WTC11 (cell line): Measurements from ENCODE around the gene TBCB. TPM values are rescaled to one million over a fixed set of nuclear protein-coding genes. Genes with fewer than 3 reads are reported as not detected.
A peak's percentile ranks its signal among the peaks of the same experiment; 100 is the strongest.

Source experiments
- ATAC-seq: fragments of 200-7000 bp; cut with Tn5 transposase; 2 replicates; pipeline ENCODE4 v1.10.0; 2021; ENCODE audit warnings: mild to moderate bottlenecking, moderate library complexity
- CTCF ChIA-PET: fragments of 300-600 bp; sonication (Branson Sonifier 250); formaldehyde crosslinking; loops from one replicate; lab custom pipeline; 2021; ENCODE audit warnings: antibody characterized with exemption; lab: Charles Lee
- POLR2A ChIA-PET: fragments of 350-600 bp; sonication (Branson Sonifier 250); formaldehyde crosslinking; loops from one replicate; lab custom pipeline; 2021; ENCODE audit warnings: antibody characterized with exemption; lab: Charles Lee
- DNase-seq: peaks from one replicate; pipeline ENCODE4 v3.0.0; 2021; ENCODE audit warnings: low spot score
- H3K27ac Mint-ChIP-seq: 2 replicates; pipeline ENCODE4 v1.8.0; 2021; ENCODE audit warnings: mixed read lengths
- H3K27me3 Mint-ChIP-seq: 2 replicates; pipeline ENCODE4 v1.8.0; 2021; ENCODE audit warnings: low read depth, mild to moderate bottlenecking, moderate library complexity, mixed read lengths
- H3K36me3 Mint-ChIP-seq: 2 replicates; pipeline ENCODE4 v1.8.0; 2021; ENCODE audit warnings: mixed read lengths
- H3K4me1 Mint-ChIP-seq: 2 replicates; pipeline ENCODE4 v1.8.0; 2022; ENCODE audit warnings: mixed read lengths
- H3K4me3 Mint-ChIP-seq: 2 replicates; pipeline ENCODE4 v1.8.0; 2021; ENCODE audit warnings: mild to moderate bottlenecking, moderate library complexity, mixed read lengths
- H3K9me3 Mint-ChIP-seq: 2 replicates; pipeline ENCODE4 v1.8.0; 2021; ENCODE audit warnings: mixed read lengths
- ATF6 ChIP-seq: sonication (generic); formaldehyde crosslinking; IDR thresholded peaks from 2 replicates; pipeline ENCODE4 v1.8.1; 2023; ENCODE audit warnings: mild to moderate bottlenecking, missing genetic modification reagents
- CBFB ChIP-seq: sonication (generic); formaldehyde crosslinking; IDR thresholded peaks from 2 replicates; pipeline ENCODE4 v1.8.1; 2022; ENCODE audit warnings: mild to moderate bottlenecking, low read depth, missing genetic modification reagents
- CREB1 ChIP-seq: sonication (generic); formaldehyde crosslinking; IDR thresholded peaks from 2 replicates; pipeline ENCODE4 v1.8.0; 2023; ENCODE audit warnings: mild to moderate bottlenecking, missing genetic modification reagents
- CREM ChIP-seq: sonication (generic); formaldehyde crosslinking; IDR thresholded peaks from 2 replicates; pipeline ENCODE4 v1.8.1; 2022; ENCODE audit warnings: mild to moderate bottlenecking, missing genetic modification reagents, moderate library complexity
- EMX1 ChIP-seq: fragments of 250-450 bp; sonication (Bioruptor Pico); IDR thresholded peaks from 2 replicates; pipeline ENCODE4 v1.8.0; 2021; ENCODE audit warnings: mild to moderate bottlenecking
- HMGA2 ChIP-seq: fragments of 250-450 bp; sonication (Bioruptor Pico); IDR thresholded peaks from 2 replicates; pipeline ENCODE4 v1.4.0; 2021; ENCODE audit warnings: mild to moderate bottlenecking, moderate library complexity
- JAZF1 ChIP-seq: fragments of 250-450 bp; sonication (Bioruptor Pico); IDR thresholded peaks from 2 replicates; pipeline ENCODE4 v1.9.0; 2021; ENCODE audit warnings: moderate library complexity, mild to moderate bottlenecking, inconsistent platforms
- MLX ChIP-seq: sonication (generic); formaldehyde crosslinking; IDR thresholded peaks from 2 replicates; pipeline ENCODE4 v1.8.1; 2023; ENCODE audit warnings: mild to moderate bottlenecking, missing genetic modification reagents, moderate library complexity
- NFYB ChIP-seq: sonication (generic); formaldehyde crosslinking; conservative IDR thresholded peaks from 2 replicates; pipeline ENCODE4 v1.8.0; 2022; ENCODE audit warnings: low read depth, missing genetic modification reagents
- NR2C2 ChIP-seq: sonication (generic); formaldehyde crosslinking; IDR thresholded peaks from 2 replicates; pipeline ENCODE4 v1.8.0; 2022; ENCODE audit warnings: mild to moderate bottlenecking, missing genetic modification reagents
- NR3C1 ChIP-seq: sonication (generic); formaldehyde crosslinking; conservative IDR thresholded peaks from 2 replicates; pipeline ENCODE4 v1.8.1; 2023; ENCODE audit warnings: low read depth, mild to moderate bottlenecking, missing genetic modification reagents
- PRRX2 ChIP-seq: fragments of 250-450 bp; sonication (Bioruptor Pico); IDR thresholded peaks from 2 replicates; pipeline ENCODE4 v1.8.0; 2021; ENCODE audit warnings: mild to moderate bottlenecking
- SP1 ChIP-seq: sonication (generic); formaldehyde crosslinking; conservative IDR thresholded peaks from 2 replicates; pipeline ENCODE4 v1.8.1; 2022; ENCODE audit warnings: missing genetic modification reagents
- TEAD1 ChIP-seq: sonication (generic); formaldehyde crosslinking; IDR thresholded peaks from 2 replicates; pipeline ENCODE4 v1.8.0; 2022; ENCODE audit warnings: mild to moderate bottlenecking, missing genetic modification reagents
- ZBTB21 ChIP-seq: sonication (generic); formaldehyde crosslinking; IDR thresholded peaks from 2 replicates; pipeline ENCODE4 v1.8.1; 2023; ENCODE audit warnings: mild to moderate bottlenecking, missing genetic modification reagents, borderline replicate concordance
- ZNF416 ChIP-seq: fragments of 250-450 bp; sonication (Bioruptor Pico); IDR thresholded peaks from 2 replicates; pipeline ENCODE4 v1.9.0; 2021; ENCODE audit warnings: mild to moderate bottlenecking, inconsistent platforms
- ZNF671 ChIP-seq: fragments of 250-450 bp; sonication (Bioruptor Pico); IDR thresholded peaks from 2 replicates; pipeline ENCODE4 v1.8.0; 2021; ENCODE audit warnings: mild to moderate bottlenecking
- total RNA-seq: library from RNA; stranded (reverse); gene quantifications from 3 replicates; pipeline ENCODE4 v1.2.3, GENCODE V29; 2021
- TF ChIP-seq, protein P1 (sequence below): sonication (generic); formaldehyde crosslinking; IDR thresholded peaks from 2 replicates; pipeline ENCODE4 v1.8.0; 2022; ENCODE audit warnings: mild to moderate bottlenecking, missing genetic modification reagents
- TF ChIP-seq, protein P2 (sequence below): fragments of 250-450 bp; sonication (Bioruptor Pico); IDR thresholded peaks from 2 replicates; pipeline ENCODE4 v1.9.0; 2021; ENCODE audit warnings: mild to moderate bottlenecking
- TF ChIP-seq, protein P3 (sequence below): sonication (generic); formaldehyde crosslinking; IDR thresholded peaks from 2 replicates; pipeline ENCODE4 v1.8.1; 2023; ENCODE audit warnings: mild to moderate bottlenecking, missing genetic modification reagents
- TF ChIP-seq, protein P4 (sequence below): sonication (generic); formaldehyde crosslinking; conservative IDR thresholded peaks from 2 replicates; pipeline ENCODE4 v1.8.1; 2023; ENCODE audit warnings: mild to moderate bottlenecking, low read depth, missing genetic modification reagents, moderate library complexity

TBCB gene
- total RNA-seq, 1 experiment from 2014 or later, result 182 TPM

DNA sequence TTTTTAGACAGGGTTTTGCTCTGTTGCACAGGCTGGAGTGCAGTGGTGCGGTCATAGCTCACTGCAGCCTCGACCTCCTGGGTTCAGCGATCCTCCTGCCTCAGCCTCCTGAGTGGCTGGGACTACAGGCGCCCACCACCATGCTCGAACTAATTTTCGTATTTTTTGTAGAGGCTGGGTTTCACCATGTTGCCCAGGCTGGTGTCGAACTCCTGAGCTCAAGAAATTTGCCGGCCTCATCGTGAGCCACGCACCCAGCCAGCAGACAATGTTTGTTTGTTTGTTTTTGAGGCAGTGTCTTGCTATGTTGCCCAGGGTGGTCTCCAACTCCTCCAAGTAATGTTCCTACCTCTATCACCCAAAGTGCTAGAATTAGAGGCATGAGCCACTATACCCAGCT, 37.9 kb downstream of the TBCB start (continued):
- no peak for TF ChIP-seq MLX (CRISPR knock-in tag)
- TF ChIP-seq ZNF416 (CRISPR knock-in tag), result no peak
- no peak for TF ChIP-seq NR3C1 (CRISPR knock-in tag)
- TF ChIP-seq JAZF1 (CRISPR knock-in tag), result no peak
- TF ChIP-seq, protein P1, sequence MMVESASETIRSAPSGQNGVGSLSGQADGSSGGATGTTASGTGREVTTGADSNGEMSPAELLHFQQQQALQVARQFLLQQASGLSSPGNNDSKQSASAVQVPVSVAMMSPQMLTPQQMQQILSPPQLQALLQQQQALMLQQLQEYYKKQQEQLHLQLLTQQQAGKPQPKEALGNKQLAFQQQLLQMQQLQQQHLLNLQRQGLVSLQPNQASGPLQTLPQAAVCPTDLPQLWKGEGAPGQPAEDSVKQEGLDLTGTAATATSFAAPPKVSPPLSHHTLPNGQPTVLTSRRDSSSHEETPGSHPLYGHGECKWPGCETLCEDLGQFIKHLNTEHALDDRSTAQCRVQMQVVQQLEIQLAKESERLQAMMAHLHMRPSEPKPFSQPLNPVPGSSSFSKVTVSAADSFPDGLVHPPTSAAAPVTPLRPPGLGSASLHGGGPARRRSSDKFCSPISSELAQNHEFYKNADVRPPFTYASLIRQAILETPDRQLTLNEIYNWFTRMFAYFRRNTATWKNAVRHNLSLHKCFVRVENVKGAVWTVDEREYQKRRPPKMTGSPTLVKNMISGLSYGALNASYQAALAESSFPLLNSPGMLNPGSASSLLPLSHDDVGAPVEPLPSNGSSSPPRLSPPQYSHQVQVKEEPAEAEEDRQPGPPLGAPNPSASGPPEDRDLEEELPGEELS (CRISPR knock-in tag), result no peak
- no peak for TF ChIP-seq ZBTB21 (CRISPR knock-in tag)
- TF ChIP-seq ZNF671 (CRISPR knock-in tag), result no peak

GRCh38 chr19:36160821-36161596, 45.7 kb downstream of the TBCB start:
- CTCF ChIA-PET, result no interaction called here
- TF ChIP-seq, protein P2, sequence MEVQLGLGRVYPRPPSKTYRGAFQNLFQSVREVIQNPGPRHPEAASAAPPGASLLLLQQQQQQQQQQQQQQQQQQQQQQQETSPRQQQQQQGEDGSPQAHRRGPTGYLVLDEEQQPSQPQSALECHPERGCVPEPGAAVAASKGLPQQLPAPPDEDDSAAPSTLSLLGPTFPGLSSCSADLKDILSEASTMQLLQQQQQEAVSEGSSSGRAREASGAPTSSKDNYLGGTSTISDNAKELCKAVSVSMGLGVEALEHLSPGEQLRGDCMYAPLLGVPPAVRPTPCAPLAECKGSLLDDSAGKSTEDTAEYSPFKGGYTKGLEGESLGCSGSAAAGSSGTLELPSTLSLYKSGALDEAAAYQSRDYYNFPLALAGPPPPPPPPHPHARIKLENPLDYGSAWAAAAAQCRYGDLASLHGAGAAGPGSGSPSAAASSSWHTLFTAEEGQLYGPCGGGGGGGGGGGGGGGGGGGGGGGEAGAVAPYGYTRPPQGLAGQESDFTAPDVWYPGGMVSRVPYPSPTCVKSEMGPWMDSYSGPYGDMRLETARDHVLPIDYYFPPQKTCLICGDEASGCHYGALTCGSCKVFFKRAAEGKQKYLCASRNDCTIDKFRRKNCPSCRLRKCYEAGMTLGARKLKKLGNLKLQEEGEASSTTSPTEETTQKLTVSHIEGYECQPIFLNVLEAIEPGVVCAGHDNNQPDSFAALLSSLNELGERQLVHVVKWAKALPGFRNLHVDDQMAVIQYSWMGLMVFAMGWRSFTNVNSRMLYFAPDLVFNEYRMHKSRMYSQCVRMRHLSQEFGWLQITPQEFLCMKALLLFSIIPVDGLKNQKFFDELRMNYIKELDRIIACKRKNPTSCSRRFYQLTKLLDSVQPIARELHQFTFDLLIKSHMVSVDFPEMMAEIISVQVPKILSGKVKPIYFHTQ (CRISPR knock-in tag), result no peak
- TF ChIP-seq NFYB (CRISPR knock-in tag), result no peak
- no peak for TF ChIP-seq PRRX2
- TF ChIP-seq, protein P3, sequence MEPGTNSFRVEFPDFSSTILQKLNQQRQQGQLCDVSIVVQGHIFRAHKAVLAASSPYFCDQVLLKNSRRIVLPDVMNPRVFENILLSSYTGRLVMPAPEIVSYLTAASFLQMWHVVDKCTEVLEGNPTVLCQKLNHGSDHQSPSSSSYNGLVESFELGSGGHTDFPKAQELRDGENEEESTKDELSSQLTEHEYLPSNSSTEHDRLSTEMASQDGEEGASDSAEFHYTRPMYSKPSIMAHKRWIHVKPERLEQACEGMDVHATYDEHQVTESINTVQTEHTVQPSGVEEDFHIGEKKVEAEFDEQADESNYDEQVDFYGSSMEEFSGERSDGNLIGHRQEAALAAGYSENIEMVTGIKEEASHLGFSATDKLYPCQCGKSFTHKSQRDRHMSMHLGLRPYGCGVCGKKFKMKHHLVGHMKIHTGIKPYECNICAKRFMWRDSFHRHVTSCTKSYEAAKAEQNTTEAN, result no peak
- TF ChIP-seq ATF6 (CRISPR knock-in tag), result no peak
- no peak for TF ChIP-seq HMGA2 (CRISPR knock-in tag)
- no peak for TF ChIP-seq CREB1 (CRISPR knock-in tag)
- TF ChIP-seq, protein P1 (CRISPR knock-in tag), result no peak
- TF ChIP-seq, protein P4, sequence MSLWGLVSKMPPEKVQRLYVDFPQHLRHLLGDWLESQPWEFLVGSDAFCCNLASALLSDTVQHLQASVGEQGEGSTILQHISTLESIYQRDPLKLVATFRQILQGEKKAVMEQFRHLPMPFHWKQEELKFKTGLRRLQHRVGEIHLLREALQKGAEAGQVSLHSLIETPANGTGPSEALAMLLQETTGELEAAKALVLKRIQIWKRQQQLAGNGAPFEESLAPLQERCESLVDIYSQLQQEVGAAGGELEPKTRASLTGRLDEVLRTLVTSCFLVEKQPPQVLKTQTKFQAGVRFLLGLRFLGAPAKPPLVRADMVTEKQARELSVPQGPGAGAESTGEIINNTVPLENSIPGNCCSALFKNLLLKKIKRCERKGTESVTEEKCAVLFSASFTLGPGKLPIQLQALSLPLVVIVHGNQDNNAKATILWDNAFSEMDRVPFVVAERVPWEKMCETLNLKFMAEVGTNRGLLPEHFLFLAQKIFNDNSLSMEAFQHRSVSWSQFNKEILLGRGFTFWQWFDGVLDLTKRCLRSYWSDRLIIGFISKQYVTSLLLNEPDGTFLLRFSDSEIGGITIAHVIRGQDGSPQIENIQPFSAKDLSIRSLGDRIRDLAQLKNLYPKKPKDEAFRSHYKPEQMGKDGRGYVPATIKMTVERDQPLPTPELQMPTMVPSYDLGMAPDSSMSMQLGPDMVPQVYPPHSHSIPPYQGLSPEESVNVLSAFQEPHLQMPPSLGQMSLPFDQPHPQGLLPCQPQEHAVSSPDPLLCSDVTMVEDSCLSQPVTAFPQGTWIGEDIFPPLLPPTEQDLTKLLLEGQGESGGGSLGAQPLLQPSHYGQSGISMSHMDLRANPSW, result no peak
- TF ChIP-seq NR2C2 (CRISPR knock-in tag), result no peak
- TF ChIP-seq SP1 (CRISPR knock-in tag), result no peak
- TF ChIP-seq CREM (CRISPR knock-in tag), result no peak
- no peak for TF ChIP-seq JAZF1 (CRISPR knock-in tag)
- no peak for TF ChIP-seq TEAD1 (CRISPR knock-in tag)
- TF ChIP-seq CBFB (CRISPR knock-in tag), result no peak
- no peak for TF ChIP-seq EMX1 (CRISPR knock-in tag)
- TF ChIP-seq NR3C1 (CRISPR knock-in tag), result no peak
- DNase-seq (no peak), ATAC-seq (no peak; the same call in 1 of the 2 replicates)
- Mint-ChIP-seq H3K27ac (peak overlapping the region; percentile 93), H3K4me3 (peak overlapping the region; percentile 49), H3K36me3 (peaks cover 17% of the 10 kb centered on the region), H3K9me3 (no peaks in the 10 kb centered on the region), H3K27me3 (no peaks in the 10 kb centered on the region), H3K4me1 (peaks cover 52% of the 10 kb centered on the region)
- POLR2A ChIA-PET, result interaction anchor here (1.0 kb wide), 1 partner anchor 33 kb away, joined by 3 read pairs; no protein-coding TSS in a partner anchor
